Measurements from ENCODE around the gene POU6F2.

- TF ChIP-seq POLR2AphosphoS5 (IDR thresholded peaks at IDR 0.05; ENCODE audit: low read depth) (no peak), CTCF (IDR thresholded peaks at IDR 0.05; ENCODE audit: insufficient read depth, low read length) (no peak), GABPA (IDR thresholded peaks at IDR 0.05; ENCODE audit: low read depth) (no peak)
- TF ChIP-seq, protein P1, sequence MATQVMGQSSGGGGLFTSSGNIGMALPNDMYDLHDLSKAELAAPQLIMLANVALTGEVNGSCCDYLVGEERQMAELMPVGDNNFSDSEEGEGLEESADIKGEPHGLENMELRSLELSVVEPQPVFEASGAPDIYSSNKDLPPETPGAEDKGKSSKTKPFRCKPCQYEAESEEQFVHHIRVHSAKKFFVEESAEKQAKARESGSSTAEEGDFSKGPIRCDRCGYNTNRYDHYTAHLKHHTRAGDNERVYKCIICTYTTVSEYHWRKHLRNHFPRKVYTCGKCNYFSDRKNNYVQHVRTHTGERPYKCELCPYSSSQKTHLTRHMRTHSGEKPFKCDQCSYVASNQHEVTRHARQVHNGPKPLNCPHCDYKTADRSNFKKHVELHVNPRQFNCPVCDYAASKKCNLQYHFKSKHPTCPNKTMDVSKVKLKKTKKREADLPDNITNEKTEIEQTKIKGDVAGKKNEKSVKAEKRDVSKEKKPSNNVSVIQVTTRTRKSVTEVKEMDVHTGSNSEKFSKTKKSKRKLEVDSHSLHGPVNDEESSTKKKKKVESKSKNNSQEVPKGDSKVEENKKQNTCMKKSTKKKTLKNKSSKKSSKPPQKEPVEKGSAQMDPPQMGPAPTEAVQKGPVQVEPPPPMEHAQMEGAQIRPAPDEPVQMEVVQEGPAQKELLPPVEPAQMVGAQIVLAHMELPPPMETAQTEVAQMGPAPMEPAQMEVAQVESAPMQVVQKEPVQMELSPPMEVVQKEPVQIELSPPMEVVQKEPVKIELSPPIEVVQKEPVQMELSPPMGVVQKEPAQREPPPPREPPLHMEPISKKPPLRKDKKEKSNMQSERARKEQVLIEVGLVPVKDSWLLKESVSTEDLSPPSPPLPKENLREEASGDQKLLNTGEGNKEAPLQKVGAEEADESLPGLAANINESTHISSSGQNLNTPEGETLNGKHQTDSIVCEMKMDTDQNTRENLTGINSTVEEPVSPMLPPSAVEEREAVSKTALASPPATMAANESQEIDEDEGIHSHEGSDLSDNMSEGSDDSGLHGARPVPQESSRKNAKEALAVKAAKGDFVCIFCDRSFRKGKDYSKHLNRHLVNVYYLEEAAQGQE (IDR thresholded peaks at IDR 0.05; ENCODE audit: insufficient replicate concordance, low read depth): no peak
These were observed 24.5 kb upstream of the POU6F2 start for GRCh38 chr7:38953227-38953626.

Data from HL-60 (cell line).